HG03064 (cell line): ENCODE data around the gene ID4.

ENCODE experiments used
- ATAC-seq: cut with Tn5 transposase; IDR thresholded peaks from one replicate; pipeline ENCODE4 v1.9.1; 2021; ENCODE audit warnings: low read depth; ENCODE audit not compliant: unreplicated experiment

Gene ID4

GRCh38 chr6:19830171-19830570 lies 7.0 kb upstream of the ID4 start:
- ATAC-seq, result no peak

DNA sequence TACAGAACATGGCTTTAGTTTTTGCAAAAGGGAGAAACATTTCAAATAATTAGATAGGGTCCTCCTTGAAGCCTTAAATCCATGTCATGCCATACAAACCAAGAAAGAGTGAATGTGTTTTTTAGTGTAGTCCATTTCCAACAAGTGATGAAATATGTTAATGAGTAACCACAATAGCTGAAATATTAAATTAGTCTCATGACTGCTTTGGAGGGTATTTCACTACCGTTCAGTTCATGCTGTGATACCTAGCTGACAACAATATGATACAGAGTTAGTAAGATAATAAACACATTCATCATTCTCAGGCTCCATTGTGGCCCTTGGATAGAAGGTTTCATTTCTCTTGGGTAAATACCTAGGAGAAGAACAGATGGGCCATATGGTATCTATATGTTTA lies 5.8 kb upstream of the ID4 start:
- no peak for ATAC-seq

GRCh38 chr6:19833947-19834346 lies 3.2 kb upstream of the ID4 start:
- no peak for ATAC-seq

DNA sequence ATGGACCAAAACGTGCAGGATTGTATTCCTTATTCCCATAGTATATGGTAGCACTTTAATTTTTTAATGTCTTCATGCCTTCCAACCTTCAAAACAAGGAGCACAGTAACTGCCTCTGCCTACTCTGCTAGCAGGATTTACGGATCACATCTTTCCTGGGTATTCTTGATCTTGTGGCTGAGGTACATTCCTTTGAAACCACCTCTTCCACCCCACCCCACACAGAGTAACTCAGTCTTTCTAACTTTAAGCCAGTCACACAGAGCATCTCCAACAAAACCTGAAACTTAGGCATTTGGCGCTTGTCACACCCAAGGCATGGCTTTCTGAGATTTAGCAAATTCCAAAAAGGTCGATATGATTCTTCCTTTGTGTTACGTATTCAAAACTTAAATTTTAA lies 2.3 kb upstream of the ID4 start:
- ATAC-seq, result no peak

GRCh38 chr6:19835605-19836004 lies 1.6 kb upstream of the ID4 start:
- ATAC-seq, result no peak

GRCh38 chr6:19837511-19838441 lies 606 bp downstream of the ID4 start:
- no peak for ATAC-seq

- no peak for ATAC-seq
These were observed 1.5 kb downstream of the ID4 start for GRCh38 chr6:19838442-19839236.

DNA sequence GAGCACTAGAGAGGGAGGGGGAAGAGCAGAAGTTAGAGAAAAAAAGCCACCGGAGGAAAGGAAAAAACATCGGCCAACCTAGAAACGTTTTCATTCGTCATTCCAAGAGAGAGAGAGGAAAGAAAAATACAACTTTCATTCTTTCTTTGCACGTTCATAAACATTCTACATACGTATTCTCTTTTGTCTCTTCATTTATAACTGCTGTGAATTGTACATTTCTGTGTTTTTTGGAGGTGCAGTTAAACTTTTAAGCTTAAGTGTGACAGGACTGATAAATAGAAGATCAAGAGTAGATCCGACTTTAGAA lies 2.0 kb downstream of the ID4 start:
- no peak for ATAC-seq

GRCh38 chr6:19839788-19840187 lies 2.6 kb downstream of the ID4 start:
- ATAC-seq, result no peak

GRCh38 chr6:19841181-19841580 lies 4.0 kb downstream of the ID4 start:
- ATAC-seq, result no peak

- no peak for ATAC-seq
These were observed 5.0 kb downstream of the ID4 start for GRCh38 chr6:19842030-19842615.

GRCh38 chr6:19844689-19845088 lies 7.5 kb downstream of the ID4 start:
- ATAC-seq, result no peak

GRCh38 chr6:19845266-19846041 lies 8.3 kb downstream of the ID4 start:
- no peak for ATAC-seq

DNA sequence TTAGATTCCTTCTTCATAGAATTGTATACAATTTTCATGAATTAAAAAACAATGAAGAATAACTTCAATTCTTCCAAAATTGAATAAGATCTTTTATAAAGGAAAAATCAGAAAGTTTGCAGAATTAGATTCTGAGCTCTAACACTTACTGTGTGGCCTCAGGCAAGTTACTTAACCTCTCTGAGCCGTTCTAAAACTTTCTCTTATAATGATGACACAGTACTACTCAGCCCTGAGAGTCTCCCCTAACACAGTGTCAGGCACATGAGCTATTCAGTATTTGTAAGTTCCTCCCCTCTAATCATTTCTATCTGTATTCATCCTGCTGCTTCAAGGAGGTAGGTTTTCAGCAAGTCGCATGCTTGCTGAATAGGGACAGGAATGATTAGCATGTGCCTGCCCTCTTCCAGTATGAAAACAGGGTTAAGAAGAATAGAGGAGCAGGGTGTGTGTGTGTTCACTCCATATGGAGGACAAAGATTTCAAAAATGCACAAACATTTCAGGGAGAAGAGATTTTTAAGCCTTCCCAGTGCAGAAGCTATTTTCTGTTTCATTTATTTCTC lies 11.4 kb downstream of the ID4 start:
- no peak for ATAC-seq

DNA sequence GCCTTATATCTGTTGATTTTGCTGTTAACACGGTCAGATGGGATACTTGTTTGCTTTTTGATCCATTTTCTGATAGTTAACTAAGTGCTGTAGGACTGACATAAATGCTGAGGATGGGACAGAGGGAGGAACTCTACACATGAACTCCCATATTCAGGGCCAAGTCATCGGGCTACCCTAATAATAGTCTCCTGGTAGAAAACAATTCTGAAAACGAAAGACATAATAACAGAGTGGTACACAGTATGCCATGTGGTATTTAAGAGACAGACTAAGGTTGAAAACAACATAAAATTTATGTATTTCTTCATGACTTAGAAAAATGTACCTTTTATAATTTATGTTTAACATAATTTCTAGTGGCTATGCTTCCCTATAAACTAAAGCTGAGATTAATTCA lies 12.0 kb downstream of the ID4 start:
- ATAC-seq, result no peak

DNA sequence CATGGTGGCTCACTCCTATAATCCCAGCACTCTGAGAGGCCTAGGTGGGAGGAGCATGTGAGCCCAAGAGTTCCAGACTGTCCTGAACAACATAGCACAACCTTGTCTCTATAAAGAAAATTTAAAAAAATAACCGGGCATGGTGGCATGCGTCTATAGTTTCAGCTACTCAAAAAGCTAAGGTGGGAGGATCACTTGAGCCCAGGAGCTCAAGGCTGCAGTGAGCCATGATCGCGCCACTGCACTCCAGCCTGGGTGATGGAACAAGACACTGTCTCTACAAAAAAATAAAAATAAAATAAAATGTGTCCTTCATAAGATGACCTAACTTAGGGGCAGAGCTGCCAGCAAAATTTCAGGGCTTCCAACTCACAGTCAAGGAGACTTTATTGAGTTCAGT lies 12.6 kb downstream of the ID4 start:
- no peak for ATAC-seq

DNA sequence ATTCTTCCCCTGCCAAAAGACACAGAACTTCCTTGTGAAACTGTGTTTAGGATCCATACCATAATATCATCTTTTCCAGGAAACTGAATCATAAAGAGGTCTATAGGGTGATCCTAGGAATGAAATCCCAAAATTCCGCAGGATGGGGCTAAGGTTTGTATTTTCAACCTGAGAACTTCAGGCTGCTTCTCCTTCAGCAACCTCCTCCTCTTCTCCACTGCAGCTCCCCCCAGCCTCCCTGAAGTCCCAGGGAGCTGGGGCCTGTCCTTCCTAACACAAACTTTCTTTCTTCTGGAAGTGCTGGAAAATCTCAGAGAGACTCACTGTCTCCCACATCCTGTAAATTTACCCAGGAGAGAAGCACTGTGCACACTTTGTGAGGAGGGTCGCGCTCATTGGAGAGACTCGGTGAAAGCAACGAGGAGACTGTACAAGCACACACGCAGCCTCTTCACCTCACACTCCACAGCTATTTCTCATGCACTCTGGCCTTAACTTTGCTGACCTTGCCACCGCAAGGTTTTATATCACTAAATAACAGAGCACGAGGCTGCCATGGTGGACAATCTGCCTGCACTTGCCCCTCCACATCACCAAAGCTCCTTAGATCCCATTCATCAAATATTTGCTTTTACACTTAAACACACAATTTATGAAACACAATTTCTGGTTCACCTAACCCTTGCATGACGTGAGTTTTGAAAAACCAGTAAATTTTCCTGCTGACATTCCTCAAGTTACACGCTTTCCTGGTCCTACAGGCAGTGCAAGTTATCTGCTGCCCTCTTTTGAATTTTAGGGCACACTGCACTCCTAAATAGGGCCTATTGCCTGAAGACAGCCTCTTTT lies 14.3 kb downstream of the ID4 start:
- no peak for ATAC-seq

- ATAC-seq, result no peak
These were observed 14.9 kb downstream of the ID4 start for GRCh38 chr6:19852090-19852457.

DNA sequence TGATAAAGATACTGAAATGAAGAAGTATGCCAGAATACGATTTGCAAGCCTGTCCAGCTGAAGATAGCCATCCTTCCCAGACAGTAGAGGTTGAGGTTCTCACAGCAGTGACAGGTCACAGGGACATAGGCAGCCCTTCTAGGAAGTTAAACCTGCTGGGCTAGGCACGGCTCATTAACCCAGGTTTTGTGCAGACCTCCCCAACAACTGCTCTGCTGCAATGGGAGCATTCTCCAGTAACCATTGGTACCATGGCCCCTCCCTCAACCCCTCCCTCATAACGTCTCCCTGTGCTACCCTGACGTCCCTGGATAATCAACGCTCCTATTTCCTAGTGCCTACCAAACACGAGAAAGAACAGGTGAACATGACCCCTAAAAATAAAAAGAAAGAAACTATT lies 15.8 kb downstream of the ID4 start:
- ATAC-seq, result no peak
